Hindlimb muscle (tissue), 1 donor: Measurements from ENCODE around the gene MAP1B. TPM values are rescaled to one million over a fixed set of nuclear protein-coding genes. Genes with fewer than 3 reads are reported as not detected.
A peak's percentile ranks its signal among the peaks of the same experiment; 100 is the strongest.

Experiments
- DNase-seq: peaks from one replicate; pipeline ENCODE4 v3.0.0-alpha.2; 2013
- polyA plus RNA-seq: library from polyadenylated mRNA; unstranded; fragments of 120-200 nt; gene quantifications from one replicate; pipeline ENCODE4 v1.2.1, GENCODE V29; 2013; ENCODE audit not compliant: insufficient read length

MAP1B gene
- polyA plus RNA-seq, 1 donor, result 21.4 TPM

DNA sequence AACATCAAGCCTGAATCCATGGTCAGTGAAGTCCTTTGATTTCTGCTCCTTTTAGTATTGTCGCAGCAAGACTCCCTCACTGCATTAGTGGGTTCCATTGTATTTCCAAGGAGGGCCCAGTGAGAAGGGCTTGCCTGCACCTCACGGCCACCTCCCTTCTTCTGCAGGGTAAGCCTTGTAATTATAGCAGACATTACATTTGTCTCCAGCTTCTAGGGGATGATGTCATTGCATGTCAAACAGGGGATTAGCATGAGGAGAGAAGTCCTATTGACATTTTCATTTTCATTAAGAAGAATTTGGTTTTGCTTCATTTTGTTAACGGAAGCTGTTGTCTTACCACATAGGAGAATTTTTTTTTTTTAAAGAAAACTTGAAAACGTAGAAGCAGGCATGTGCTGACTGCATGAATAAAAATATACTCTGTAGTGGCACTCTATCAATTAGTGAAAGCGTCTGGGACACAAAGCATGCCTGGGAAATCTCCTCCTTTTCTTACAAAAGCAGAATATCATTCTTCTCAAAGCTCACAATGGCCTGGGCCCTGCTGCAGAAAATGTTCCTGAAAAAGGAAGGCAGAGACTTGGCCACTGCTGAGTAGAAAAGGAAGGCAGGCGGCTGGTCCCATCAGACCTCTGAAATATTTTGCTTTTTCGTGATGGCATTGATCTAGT is 27.1 kb downstream of the MAP1B start:
- no peak for DNase-seq

DNA sequence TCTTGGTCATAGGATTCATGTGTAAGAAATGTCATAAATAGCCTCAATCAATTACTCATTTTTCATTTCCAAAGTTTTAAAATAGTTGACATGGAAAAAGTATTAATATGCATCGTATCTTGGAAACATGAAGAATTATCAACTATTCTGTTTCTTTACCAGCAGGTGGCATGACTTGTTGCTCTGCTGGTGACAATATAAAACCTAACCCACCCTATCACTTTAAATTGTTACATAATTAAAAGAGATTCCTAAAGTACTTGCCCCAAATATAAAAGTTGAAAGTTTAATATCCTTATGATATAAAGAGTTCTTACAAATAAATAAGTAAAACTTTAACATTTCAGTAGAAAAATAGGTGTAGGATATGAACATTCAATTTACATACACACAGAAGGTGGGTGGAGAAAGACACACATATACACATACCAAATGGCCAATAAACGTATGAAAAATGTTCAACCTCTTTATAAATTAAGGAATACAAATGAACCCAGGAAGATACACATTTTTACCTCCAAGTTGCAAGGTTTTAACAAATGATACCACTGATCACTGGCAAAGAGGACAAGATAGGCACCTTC is 30.6 kb downstream of the MAP1B start:
- DNase-seq, result no peak

DNA sequence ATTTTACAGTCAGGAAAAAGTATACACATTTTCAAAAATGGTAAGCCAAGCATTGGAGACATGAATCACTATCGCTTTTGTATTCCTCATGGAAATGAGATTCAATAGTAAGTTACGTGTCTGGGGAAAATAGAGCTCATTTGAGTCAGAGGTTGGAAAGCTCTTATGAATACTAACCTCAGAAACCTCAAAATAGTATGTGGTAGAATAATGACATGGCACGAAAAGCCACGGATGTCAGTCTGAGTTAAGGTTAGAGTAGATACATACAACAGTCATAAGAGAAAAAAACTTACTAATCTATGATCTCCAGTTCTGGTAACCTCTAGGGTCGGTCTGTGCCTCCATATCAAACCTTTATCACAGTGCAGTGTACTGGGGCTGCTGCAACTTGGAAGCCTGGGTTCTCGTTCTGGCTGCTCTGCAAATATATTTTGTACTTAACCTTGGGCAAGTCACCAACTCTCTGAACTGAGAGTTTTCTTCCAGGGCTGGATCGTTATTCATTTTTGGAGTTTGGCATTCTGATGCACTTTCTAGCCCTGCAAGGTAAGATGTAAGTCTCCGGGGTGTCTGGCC is 31.8 kb downstream of the MAP1B start:
- DNase-seq, result peak; percentile 49

DNA sequence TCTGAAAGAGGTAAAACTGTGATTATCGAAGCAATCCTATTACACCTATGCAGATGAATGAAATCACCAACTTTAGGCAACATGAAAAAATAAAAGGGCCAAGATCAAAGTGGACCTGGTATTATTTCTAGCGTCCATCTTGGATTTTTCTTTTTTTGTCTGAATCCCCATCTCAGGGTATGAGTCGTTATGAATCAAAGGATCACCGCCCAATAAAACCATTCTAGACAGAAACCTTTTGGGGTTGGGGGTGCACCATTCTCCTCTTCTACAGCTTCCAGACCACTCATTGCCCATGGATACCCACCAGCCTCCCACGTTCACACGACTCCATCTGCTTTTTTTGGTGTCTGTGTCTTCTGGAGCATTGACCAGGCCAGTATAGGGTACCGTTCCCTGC is 33.4 kb downstream of the MAP1B start:
- no peak for DNase-seq

DNA sequence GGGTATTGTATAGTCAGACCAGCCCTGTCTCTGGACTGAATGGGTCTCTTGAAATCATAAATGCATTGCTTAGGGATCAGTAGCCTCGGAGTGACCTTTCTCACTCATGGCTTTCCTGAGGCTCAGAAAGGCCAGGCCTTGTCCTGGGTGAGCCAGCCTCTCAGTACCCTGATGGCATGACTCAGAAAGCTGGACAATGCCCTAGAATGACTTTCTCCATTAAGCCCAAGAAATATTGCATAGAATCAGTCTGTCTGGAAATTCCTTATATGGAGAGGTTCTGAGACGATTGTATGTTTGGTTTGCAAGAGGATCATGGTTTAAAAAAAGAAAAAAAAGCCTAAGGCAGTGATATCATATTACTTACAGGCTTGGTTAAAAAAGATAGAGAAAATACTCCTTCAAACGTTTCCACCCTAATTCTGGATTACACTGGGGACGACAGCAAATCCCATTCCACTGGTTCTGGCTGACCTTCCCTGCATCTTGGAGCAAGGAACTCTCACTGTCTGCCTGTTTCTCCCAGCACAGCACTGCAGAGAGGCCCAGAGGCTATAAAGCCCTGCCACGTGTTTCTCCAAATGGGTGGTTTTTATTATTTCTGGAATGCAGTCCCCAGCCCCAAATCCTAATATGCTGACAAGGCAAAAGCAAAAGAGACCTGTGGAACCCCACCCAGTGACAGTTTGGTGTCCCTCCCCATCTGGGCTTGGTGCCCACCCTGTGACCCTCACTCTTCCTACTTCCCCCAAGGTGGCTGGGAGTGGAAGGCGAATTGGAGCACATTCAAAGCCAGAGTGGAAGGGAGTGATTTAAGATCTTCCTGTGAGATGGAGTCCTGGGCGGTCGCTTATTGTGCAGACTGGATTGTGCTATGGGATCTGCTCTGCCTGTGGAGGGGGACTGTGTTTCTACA is 34.4 kb downstream of the MAP1B start:
- peak; percentile 62 for DNase-seq

DNA sequence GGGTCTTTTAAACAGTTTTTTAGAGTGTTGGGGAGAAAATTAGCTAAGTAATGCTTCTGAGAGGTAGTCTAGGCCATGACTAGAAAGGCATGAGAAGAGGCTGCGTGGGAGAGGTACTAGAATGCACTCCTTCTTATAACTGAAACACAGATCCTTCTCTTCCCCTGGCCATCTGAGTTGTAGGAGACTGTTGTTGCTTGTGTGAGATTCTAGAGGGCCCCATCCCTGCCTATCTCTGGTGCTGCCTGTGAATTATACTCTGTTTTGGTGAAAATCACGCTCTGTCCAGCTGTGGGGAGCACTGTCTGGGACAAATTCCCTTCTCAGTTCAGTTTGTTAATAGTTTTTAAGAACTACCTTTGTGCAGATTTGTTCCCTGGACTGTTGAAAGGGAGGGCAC is 37.5 kb downstream of the MAP1B start:
- DNase-seq, result no peak

DNA sequence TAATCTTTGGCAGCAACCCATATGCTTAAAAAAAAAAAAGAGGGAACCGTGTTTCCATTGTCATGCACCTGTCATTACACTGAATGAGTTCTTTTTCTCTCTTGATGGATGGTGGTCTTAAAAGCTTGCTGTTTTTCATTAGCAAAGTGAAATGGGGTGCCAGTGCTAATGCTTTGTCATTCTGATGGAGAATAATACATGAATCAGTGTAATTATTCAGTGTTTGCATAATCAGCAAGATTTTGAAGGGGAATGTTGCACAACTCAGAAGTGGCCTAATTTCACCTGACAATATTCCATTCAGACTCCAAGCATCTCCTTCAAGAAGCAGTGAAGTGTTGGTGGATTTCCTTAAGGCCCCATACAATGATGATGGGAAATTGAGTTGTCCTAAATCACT is 38.1 kb downstream of the MAP1B start:
- DNase-seq, result no peak

DNA sequence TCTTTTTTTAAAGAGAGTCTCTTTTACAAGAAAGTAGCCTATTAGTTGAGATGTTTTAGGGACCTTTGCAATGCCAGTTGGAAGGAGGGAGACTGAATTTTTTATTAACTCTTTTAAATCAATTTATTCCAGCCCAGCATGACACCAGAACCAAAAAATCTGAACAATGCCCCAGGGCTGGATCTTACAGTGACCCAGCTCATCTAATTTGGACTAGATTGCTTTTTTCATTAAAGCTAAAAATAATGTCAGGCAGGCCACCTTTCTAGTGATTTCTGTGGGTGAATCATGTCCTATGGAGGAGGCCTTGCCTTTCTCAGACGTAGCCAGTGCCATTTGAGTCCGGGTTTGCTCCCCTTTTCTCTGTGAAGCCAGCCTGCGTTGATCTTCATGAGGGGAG is 38.8 kb downstream of the MAP1B start:
- no peak for DNase-seq

DNA sequence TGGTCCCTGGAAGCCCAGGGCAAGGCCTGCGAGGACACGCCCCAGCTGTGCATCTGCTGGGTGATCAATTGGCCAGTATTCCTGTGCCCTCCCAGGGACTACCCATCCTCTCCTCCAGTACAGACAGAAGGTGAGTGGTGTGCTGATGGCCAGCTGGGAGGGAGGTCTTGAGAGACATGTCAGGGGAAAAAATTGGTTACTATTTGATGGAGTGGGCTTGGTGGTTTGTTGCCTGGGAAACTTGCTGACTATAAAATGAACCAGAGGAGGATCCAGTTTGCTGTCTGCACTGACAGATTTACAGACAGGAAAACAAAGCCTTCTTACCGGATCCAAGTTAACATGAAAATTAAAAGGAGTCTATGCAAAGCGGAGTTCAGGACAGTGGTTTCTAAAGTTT is 40.3 kb downstream of the MAP1B start:
- DNase-seq, result no peak

DNA sequence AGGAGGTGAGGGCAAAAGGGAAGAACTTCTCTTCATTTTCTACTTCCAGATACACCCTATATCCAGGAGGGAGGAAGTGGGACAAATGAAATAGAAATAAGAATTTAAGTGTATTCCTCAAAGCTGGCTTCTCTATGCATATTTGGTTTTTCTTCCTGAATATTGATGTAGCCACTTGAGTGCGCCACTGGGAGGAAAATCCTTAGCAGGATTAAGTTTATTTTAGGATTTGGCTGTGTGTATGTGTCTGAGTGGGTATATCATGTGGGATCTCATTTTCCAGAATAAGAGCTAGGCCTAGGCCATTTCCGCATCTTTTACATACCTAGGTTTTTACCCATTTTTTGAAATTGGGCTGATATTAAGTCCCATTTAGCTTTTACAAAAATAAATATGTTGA is 42.5 kb downstream of the MAP1B start:
- DNase-seq, result no peak

DNA sequence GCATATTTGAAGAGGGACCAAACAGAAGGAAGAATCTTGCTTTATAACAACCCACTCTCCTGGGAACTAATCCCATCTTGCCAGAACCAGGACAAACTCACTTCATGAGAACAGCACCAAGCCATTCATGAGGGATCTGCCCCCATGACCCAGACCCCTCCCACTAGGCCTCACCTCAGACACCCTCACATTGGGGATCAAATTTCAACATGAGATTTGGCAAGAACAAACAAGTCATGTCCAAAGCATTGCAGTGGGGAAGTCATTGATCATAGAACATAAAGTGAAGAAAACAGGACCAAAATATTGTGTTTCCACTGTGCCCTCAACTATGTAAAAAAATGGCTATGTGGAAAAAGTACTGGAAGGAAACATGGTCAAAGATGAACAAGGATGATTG is 43.9 kb downstream of the MAP1B start:
- DNase-seq, result no peak

DNA sequence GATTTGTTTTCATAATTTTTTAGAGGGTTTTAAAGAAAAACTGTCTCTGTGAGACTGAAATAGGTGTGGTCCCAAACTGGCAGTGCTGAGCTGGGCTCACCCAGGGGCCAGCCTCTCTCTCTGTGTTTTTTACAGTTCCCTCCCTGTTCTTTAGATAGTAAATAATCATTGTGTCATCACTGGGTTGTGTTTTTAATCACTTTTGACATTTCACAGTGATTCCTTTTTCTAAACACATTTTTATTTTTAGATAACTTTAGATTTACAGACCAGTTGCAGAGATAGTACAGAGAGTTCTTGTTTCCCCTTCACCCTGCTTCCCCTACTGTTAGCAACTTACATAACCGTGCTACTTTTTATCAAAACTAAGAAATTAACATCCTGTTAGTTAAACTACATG is 44.4 kb downstream of the MAP1B start:
- DNase-seq, result no peak

DNA sequence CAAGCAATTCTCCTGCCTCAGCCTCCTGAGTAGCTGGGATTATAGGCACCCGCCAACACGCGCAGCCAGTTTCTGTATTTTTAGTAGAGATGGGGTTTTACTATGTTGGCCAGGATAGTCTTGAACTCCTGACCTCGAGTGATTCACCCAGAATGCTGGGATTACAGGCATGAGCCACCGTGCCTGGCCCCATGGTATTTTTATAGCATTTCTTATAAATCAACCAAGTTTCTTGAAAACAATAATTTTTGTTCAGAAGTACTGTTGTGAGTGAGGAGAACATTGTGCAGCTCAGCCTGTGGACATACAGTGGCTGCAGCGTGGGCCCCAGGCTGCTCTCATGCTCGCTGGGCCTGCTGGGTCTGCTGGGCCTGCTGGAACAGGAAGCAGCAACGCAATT is 45.3 kb downstream of the MAP1B start:
- DNase-seq, result no peak

DNA sequence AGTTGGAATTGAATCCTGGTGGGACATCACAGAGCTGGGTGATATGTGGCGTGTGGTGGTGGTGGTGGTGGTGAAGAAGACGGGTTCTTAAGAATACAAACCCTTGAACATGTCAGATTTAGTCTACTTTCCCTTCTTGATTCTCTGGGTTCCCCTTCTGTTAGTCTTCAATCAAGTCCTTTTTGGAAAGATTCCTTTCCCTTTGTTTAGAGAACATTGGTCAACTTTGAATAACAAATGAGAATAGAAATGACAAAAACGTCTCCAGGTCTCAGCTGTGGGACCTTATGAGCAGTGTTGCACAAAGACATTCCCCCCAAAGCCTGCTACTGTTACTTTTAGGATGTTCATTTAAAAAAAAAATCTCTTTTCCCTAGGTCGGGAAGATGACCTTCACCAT is 46.3 kb downstream of the MAP1B start:
- DNase-seq, result no peak

DNA sequence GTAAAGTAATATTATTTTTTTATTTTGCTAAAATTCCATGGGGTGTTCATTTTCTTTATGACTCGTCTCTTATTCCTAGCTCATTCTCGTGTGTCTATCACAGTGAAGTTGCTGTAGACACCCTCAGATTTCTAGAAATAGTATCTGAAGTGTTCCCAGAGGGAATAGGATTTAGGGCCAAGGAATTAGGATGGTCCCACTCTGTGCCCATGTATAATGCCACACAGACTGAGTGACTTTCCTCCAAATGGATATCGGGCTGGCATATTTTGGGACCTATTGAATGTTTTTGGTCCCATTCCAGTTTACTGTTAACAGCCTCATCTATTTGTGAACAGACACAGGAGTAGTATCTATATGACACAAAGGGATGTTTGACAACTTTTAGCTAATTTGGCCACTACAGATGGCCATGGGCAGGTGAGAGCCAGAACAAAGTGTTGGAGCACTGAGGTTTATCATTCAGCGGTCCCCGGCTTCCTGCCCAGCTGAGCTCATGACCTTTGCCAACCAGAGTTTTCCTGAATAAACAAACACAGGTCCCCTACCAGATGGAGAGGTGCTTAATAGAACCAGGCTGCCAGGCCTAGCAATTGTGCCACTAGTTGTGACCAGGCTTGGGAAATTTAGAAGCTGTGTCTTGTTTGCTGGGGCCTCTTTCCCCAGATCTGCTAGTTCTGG is 46.9 kb downstream of the MAP1B start:
- DNase-seq, result no peak

DNA sequence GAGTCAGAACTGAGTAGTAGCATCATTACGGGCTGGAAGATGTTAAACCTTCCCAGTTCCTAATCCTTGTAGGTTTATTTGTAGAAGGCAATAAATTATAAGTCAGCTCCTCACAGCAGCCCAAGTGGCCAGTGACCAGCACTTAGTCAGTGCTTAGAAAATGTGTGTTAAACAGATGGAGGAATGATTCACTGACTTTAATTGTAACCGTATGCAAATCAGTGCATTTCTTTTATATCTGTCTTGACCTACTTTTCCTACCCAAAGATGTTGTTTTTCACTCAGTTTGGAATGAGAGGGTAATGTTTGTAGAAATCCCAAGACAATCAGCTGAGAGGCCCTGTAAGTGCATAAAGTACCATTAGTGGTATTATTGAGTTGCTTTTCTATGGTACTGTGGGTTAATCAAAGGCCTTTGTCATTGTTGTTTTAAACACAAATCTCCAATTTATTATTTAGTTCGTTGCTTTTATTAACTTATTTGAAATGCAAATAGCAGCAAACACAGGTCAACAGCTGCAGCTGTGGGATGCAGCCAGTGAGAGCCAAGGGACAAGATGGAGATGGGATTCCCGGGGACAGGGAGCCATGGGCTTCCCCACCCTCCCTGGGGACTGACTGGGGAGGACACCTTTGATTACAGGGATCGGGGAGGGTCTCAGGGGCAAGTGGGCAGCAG is 49.8 kb downstream of the MAP1B start:
- peak; percentile 71 for DNase-seq

DNA sequence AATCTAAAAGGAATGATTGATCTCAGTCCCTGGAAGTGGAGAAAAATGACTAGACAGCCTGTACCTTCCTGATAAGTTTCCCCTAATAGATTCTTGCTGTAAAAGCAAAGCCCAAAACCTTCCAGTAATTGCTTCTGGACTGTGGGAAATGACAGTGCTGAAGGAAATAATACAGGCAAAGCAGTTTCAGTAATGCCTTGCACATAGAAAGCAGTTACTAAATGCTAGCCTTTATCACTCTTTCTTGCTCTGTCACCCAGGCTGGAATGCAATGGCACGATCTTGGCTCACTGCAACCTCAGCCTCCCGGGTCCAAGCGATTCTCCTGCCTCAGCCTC is 50.3 kb downstream of the MAP1B start:
- no peak for DNase-seq

DNA sequence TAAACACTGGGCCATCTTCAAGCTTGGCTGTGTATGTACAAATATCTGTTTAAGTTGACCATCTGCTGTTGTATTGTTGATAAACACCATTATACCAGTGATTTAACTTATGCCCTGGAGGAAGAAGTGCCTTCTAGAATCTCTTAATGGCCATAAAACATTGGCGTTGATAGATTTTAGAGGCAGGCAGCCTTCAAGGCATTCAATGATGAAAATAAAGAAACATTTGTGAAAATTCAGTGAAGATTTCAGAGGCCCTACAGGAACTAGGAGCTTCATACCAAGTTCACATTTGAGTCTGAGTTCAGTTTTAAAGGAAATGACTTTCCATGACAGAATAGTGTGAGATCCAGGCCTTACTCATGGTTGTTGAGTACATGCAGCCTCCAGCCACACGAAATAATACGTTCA is 52.2 kb downstream of the MAP1B start:
- no peak for DNase-seq

DNA sequence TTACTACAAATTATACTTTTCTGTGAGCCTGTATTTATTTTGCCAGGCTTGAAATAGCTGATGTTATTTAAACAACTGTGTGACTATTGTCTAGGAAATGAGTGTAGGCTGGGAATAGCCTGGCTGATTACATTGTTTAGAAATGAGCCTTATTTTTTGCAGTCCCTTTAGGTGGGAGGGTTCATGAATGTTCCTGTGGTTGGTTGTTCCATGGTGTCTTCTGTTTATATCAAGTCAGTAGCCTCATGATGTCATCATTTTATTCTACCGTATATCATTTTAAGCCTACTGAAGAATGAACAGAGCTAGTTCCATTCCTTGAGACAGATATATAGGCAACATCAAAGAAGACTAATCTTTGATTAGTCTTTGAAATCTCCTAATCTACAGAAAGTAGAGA is 53.1 kb downstream of the MAP1B start:
- DNase-seq, result no peak

DNA sequence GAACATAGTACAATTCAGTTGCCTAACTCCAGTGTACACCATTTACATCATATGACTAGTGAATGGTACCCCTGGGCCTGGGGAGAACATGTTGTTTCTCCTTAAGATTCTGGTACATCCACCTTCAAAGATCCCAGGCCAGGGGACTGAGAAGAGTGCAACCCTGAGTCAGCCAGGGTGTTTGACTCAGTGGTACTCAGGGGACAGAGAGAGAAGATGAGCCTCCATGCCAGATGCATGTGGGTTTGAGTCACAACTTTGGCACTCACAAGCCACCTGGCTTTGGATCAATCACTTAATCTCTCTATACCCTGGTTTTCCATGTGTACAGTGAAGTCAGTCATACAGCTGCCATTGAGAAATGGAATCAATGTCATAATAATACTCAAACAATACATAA is 53.7 kb downstream of the MAP1B start:
- DNase-seq, result no peak

DNA sequence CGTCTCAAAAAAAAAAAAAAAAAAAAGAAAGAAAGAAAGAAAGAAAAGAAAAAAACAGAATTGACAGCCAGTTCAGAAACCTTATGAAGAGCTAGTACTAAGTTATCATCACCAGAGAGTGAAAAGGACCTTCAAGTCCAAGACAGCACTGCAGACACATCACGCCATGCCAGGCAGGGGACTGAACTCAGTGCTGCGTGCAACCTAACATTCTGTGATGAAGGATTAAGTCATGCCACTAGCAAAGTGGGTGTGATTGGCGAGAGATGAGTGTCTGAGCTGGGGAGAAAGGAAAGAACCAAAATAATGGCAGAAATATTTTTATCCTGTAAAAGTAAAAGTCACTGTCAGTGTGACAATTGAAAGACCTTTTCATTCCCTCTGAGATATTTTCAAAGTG is 54.7 kb downstream of the MAP1B start:
- no peak for DNase-seq

DNA sequence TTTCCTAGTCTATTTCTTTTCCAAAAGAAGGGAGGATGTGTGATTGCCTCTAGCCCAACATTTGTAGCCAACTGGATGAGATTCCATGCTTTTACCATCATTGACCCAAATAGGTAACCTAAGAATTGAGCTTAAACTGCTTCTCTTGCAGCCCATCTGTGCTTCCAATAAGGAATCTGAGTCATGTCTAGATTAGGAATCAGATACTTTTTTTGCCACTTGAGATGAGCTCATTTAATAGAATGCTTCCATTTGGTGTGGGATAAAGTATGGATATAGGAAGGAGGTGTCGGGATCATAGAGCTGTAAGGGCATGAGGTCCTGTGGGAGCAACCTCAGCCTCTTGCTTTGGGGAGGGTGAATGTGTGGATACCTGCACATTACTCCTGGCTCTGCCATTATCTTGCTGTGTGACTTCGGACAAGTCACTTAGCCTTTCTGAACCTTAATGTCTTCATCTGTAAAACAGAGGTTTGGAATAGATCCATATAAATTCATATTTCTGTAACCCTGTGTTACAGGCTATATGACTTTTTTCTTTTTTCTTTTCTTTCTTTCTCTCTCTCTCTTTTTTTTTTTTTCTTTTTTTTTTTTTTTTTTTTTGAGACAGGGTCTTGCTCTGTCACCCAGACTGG is 56.2 kb downstream of the MAP1B start:
- DNase-seq, result no peak
